Esophagus squamous epithelium (tissue), 4 donors: ENCODE measurements around the gene C12orf57.

ENCODE experiments used
- CTCF ChIP-seq, 6 experiments: fragments of 450-650 bp in 4 of 6; fragments of 200-600 bp in 2 of 6; sonication (generic) in 2 of 6; IDR thresholded peaks; one replicate each; pipeline ENCODE4 v1.5.1; 2016 to 2019; ENCODE audit warnings: antibody characterized with exemption in 6 of 6, mild to moderate bottlenecking in 4 of 6, moderate library complexity in 4 of 6
- POLR2A ChIP-seq, 4 donors: fragments of 450-650 bp; IDR thresholded peaks; one replicate each; pipeline ENCODE4 v1.6.1; 2017; ENCODE audit warnings: antibody characterized with exemption in 4 of 4, mild to moderate bottlenecking in 4 of 4, moderate library complexity in 3 of 4

- TF ChIP-seq POLR2A (IDR thresholded peaks at IDR 0.05) (peak in 1 of 4 donors; percentile 16), CTCF (IDR thresholded peaks at IDR 0.05) (no peak)
Observed at GRCh38 chr12:6961278-6961694, 17.5 kb downstream of the C12orf57 start.
